Measurements from ENCODE around the gene B4GALT6. TPM values are rescaled to one million over a fixed set of nuclear protein-coding genes. Genes with fewer than 3 reads are reported as not detected.
"Not testable (repeated sequence)": the region's sequence is repeated elsewhere in the genome, so short reads cannot be mapped to it uniquely, and the experiment has no call there.

Gene B4GALT6
- not detected for polyA plus RNA-seq (ENCODE audit: low read depth in 6 of 6)

GRCh38 chr18:31684279-31685096 is at the start of gene B4GALT6:
TSS of gene B4GALT6 (minus strand) at chr18:31684581. CDS start at chr18:31684426, 155 bp downstream.
- H3K27ac Mint-ChIP-seq = peak within 1 kb of the TSS in 5 of 6 donors; percentile 39 to 96 (median 78)

GRCh38 chr18:31731628-31732027 is 47.2 kb upstream of the B4GALT6 start:
- Mint-ChIP-seq H3K4me1 (no peaks in the 10 kb centered on the region), H3K36me3 (no peaks in the 10 kb centered on the region), H3K27me3 (peaks cover 6 to 25% (median 12%) of the 10 kb centered on the region in 3 donors), H3K9me3 (peaks cover 0 to 5% (median 0%) of the 10 kb centered on the region in 7 donors), H3K4me3 (no peak overlapping the region), H3K27ac (no peak overlapping the region)
- ATAC-seq (ENCODE audit: low read depth in 2 of 2) (no peak), DNase-seq (no peak)

More at GRCh38 chr18:31684279-31685096, at the start of gene B4GALT6:
- ATAC-seq (ENCODE audit: low read depth in 2 of 2) (peak; percentile 29 to 34), DNase-seq (peak; percentile 17)
- Mint-ChIP-seq H3K4me3 (peak within 1 kb of the TSS; percentile 89 to 99 (median 95)), H3K36me3 (peaks cover 0 to 7% of the 10 kb centered on the region in 2 donors), H3K9me3 (peaks cover 0 to 1% (median 0%) of the 10 kb centered on the region in 7 donors), H3K4me1 (peaks cover 12 to 19% (median 14%) of the 10 kb centered on the region in 3 donors), H3K27me3 (peaks cover 19 to 21% (median 20%) of the 10 kb centered on the region in 3 donors)

- not testable (repeated sequence) for H3K4me1 Mint-ChIP-seq; DNase-seq; H3K36me3 Mint-ChIP-seq; H3K9me3 Mint-ChIP-seq; H3K4me3 Mint-ChIP-seq; ATAC-seq (ENCODE audit: low read depth in 2 of 2)
- Mint-ChIP-seq H3K27me3 (peaks cover 12 to 33% (median 32%) of the 10 kb centered on the region in 3 donors), H3K27ac (peak overlapping the region in 1 of 6 donors; percentile 24)
Measured at GRCh38 chr18:31729196-31729595, 44.8 kb upstream of the B4GALT6 start.

- H3K4me3 Mint-ChIP-seq = peak overlapping the region; percentile 72 to 83 (median 76)
- DNase-seq (no peak), ATAC-seq (ENCODE audit: low read depth in 2 of 2) (peak in 1 of 2 donors; percentile 32)
- H3K36me3 Mint-ChIP-seq = no peaks in the 10 kb centered on the region
- H3K9me3 Mint-ChIP-seq = peaks cover 0 to 10% (median 5%) of the 10 kb centered on the region in 7 donors
- H3K4me1 Mint-ChIP-seq = peaks cover 0 to 10% (median 7%) of the 10 kb centered on the region in 3 donors
- no peak overlapping the region for H3K27ac Mint-ChIP-seq
- H3K27me3 Mint-ChIP-seq = peaks cover 22 to 42% (median 32%) of the 10 kb centered on the region in 3 donors
Measured at GRCh38 chr18:31723990-31724711, 39.8 kb upstream of the B4GALT6 start.

- DNase-seq = no peak
- ATAC-seq (ENCODE audit: low read depth in 2 of 2) = no peak
- peaks cover 22 to 40% (median 32%) of the 10 kb centered on the region in 3 donors for H3K27me3 Mint-ChIP-seq
Measured at GRCh38 chr18:31723639-31723989, 39.2 kb upstream of the B4GALT6 start.

GRCh38 chr18:31722369-31722957 is 38.1 kb upstream of the B4GALT6 start:
- Mint-ChIP-seq H3K36me3 (no peaks in the 10 kb centered on the region), H3K9me3 (peaks cover 0 to 14% (median 8%) of the 10 kb centered on the region in 7 donors), H3K27ac (no peak overlapping the region), H3K4me3 (peak overlapping the region in 2 of 8 donors; percentile 17 to 53), H3K27me3 (peaks cover 20 to 36% (median 23%) of the 10 kb centered on the region in 3 donors), H3K4me1 (peaks cover 0 to 10% (median 7%) of the 10 kb centered on the region in 3 donors)
- DNase-seq (peak; percentile 46), ATAC-seq (ENCODE audit: low read depth in 2 of 2) (peak; percentile 75 to 89)

More at GRCh38 chr18:31723639-31723989, 39.2 kb upstream of the B4GALT6 start:
- Mint-ChIP-seq H3K9me3 (peaks cover 0 to 13% (median 6%) of the 10 kb centered on the region in 7 donors), H3K4me1 (peaks cover 0 to 10% (median 7%) of the 10 kb centered on the region in 3 donors), H3K27ac (no peak overlapping the region), H3K4me3 (peak overlapping the region in 3 of 8 donors; percentile 76 to 83 (median 83)), H3K36me3 (no peaks in the 10 kb centered on the region)

GRCh38 chr18:31721601-31722000 is 37.2 kb upstream of the B4GALT6 start:
- Mint-ChIP-seq H3K9me3 (peaks cover 0 to 14% (median 8%) of the 10 kb centered on the region in 7 donors), H3K27me3 (peaks cover 16 to 33% (median 18%) of the 10 kb centered on the region in 3 donors), H3K4me3 (no peak overlapping the region), H3K36me3 (no peaks in the 10 kb centered on the region), H3K4me1 (peaks cover 0 to 10% (median 7%) of the 10 kb centered on the region in 3 donors), H3K27ac (no peak overlapping the region)
- DNase-seq (no peak), ATAC-seq (ENCODE audit: low read depth in 2 of 2) (no peak)

GRCh38 chr18:31720867-31721266 is 36.5 kb upstream of the B4GALT6 start:
- DNase-seq = no peak
- H3K4me1 Mint-ChIP-seq = peaks cover 0 to 10% (median 7%) of the 10 kb centered on the region in 3 donors
- peak overlapping the region in 1 of 8 donors; percentile 48 for H3K4me3 Mint-ChIP-seq
- ATAC-seq (ENCODE audit: low read depth in 2 of 2) = no peak
- H3K27me3 Mint-ChIP-seq = peaks cover 16 to 29% (median 18%) of the 10 kb centered on the region in 3 donors
- H3K27ac Mint-ChIP-seq = no peak overlapping the region
- H3K9me3 Mint-ChIP-seq = peaks cover 0 to 14% (median 8%) of the 10 kb centered on the region in 7 donors
- H3K36me3 Mint-ChIP-seq = no peaks in the 10 kb centered on the region

- Mint-ChIP-seq H3K4me3 (no peak overlapping the region), H3K27ac (no peak overlapping the region), H3K36me3 (no peaks in the 10 kb centered on the region), H3K9me3 (peaks cover 0 to 14% (median 8%) of the 10 kb centered on the region in 7 donors), H3K27me3 (peaks cover 13 to 15% (median 13%) of the 10 kb centered on the region in 3 donors), H3K4me1 (peaks cover 0 to 6% (median 6%) of the 10 kb centered on the region in 3 donors)
- DNase-seq = no peak
- ATAC-seq (ENCODE audit: low read depth in 2 of 2) = no peak
Measured at GRCh38 chr18:31719363-31720006, 35.1 kb upstream of the B4GALT6 start.

- no peaks in the 10 kb centered on the region for H3K4me1 Mint-ChIP-seq
- peaks cover 2 to 8% (median 4%) of the 10 kb centered on the region in 3 donors for H3K27me3 Mint-ChIP-seq
- H3K27ac Mint-ChIP-seq = no peak overlapping the region
- no peaks in the 10 kb centered on the region for H3K36me3 Mint-ChIP-seq
- H3K9me3 Mint-ChIP-seq = peaks cover 0 to 14% (median 8%) of the 10 kb centered on the region in 7 donors
- no peak for DNase-seq
- no peak overlapping the region for H3K4me3 Mint-ChIP-seq
- ATAC-seq (ENCODE audit: low read depth in 2 of 2) = no peak
Measured at GRCh38 chr18:31718386-31718785, 34.0 kb upstream of the B4GALT6 start.

- Mint-ChIP-seq H3K4me3 (no peak overlapping the region), H3K36me3 (no peaks in the 10 kb centered on the region), H3K27ac (no peak overlapping the region), H3K9me3 (peaks cover 0 to 14% (median 8%) of the 10 kb centered on the region in 7 donors), H3K27me3 (no peaks in the 10 kb centered on the region), H3K4me1 (no peaks in the 10 kb centered on the region)
- no peak for ATAC-seq (ENCODE audit: low read depth in 2 of 2)
- no peak for DNase-seq
Measured at GRCh38 chr18:31716362-31716761, 32.0 kb upstream of the B4GALT6 start.

GRCh38 chr18:31711365-31712172 is 27.2 kb upstream of the B4GALT6 start:
- Mint-ChIP-seq H3K4me3 (no peak overlapping the region), H3K36me3 (no peaks in the 10 kb centered on the region), H3K4me1 (peaks cover 0 to 3% (median 0%) of the 10 kb centered on the region in 3 donors), H3K27me3 (peaks cover 0 to 3% (median 0%) of the 10 kb centered on the region in 3 donors), H3K27ac (peak overlapping the region in 1 of 6 donors; percentile 27), H3K9me3 (no peaks in the 10 kb centered on the region)
- no peak for DNase-seq
- no peak for ATAC-seq (ENCODE audit: low read depth in 2 of 2)

All from naive B cell (primary cell).